Measurements from ENCODE around the gene TNNC1. TPM values are rescaled to one million over a fixed set of nuclear protein-coding genes. Genes with fewer than 3 reads are reported as not detected.
A peak's percentile ranks its signal among the peaks of the same experiment; 100 is the strongest.

Gene TNNC1
- total and polyA plus RNA-seq, 2 of the 13 experiments (the other 11 are each of a cell fraction or from before 2014, with no cell fraction given) = 11.8 to 36.4 TPM

DNA sequence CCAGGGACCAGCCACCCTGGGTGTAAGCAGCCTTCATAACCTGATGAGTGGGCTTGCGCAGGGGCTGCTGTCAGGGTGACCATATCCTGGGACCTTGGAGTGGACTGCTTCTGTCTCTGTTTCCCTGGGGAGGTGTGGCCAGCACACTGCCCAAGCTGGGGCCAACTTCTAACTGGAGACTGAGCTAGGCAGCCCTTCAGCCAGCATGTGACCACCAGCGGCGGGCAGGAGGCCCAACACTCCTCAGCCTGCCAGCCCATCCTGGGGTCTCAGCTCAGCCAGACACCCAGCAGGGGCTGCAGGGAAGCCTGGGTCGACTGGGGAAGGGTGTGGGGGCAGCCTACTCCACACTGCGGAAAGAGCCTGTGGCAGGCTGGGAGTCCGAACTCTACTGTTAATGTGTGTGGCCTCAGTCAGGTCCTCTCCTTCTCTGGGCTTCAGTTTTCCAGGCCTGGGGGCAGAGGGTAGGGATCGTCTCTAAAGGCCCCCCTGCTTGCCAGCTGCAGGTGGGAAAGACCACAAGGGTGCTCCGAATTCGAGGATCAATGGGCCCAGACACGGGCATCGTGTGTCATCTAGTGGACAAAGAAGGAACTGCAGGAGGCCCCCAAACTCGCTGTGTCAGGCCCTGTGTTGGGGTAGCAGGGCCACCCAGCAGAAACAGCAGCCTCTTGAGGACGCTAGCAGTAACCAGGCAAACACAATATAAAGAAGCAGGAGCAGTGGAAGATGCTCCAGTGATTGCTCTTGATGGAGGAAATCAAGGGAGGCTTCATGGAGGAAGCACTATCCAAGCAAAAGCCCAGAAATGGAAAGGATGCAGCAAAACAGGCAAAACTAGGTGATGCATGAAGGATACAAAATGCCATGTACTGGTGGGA, 7.0 kb downstream of the TNNC1 start (continued):
- TF ChIP-seq ZBTB7A (CRISPR knock-in tag; IDR thresholded peaks at IDR 0.05) (no peak), ETV6 (CRISPR knock-in tag; conservative IDR thresholded peaks at IDR 0.05) (no peak), ZNF646 (CRISPR knock-in tag; IDR thresholded peaks at IDR 0.05) (no peak), RAD21 (CRISPR knock-in tag; IDR thresholded peaks at IDR 0.05) (peak; percentile 96), ATF7 (IDR thresholded peaks at IDR 0.05) (no peak), ATF7 (CRISPR knock-in tag; IDR thresholded peaks at IDR 0.05) (no peak), SNRNP70 (IDR thresholded peaks at IDR 0.05; ENCODE audit: low read depth, low read length) (no peak), ZC3H13 (CRISPR knock-in tag; IDR thresholded peaks at IDR 0.05) (no peak)
- TF ChIP-seq, protein P1, sequence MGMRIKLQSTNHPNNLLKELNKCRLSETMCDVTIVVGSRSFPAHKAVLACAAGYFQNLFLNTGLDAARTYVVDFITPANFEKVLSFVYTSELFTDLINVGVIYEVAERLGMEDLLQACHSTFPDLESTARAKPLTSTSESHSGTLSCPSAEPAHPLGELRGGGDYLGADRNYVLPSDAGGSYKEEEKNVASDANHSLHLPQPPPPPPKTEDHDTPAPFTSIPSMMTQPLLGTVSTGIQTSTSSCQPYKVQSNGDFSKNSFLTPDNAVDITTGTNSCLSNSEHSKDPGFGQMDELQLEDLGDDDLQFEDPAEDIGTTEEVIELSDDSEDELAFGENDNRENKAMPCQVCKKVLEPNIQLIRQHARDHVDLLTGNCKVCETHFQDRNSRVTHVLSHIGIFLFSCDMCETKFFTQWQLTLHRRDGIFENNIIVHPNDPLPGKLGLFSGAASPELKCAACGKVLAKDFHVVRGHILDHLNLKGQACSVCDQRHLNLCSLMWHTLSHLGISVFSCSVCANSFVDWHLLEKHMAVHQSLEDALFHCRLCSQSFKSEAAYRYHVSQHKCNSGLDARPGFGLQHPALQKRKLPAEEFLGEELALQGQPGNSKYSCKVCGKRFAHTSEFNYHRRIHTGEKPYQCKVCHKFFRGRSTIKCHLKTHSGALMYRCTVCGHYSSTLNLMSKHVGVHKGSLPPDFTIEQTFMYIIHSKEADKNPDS (CRISPR knock-in tag; IDR thresholded peaks at IDR 0.05) = no peak
- TF ChIP-seq, protein P2, sequence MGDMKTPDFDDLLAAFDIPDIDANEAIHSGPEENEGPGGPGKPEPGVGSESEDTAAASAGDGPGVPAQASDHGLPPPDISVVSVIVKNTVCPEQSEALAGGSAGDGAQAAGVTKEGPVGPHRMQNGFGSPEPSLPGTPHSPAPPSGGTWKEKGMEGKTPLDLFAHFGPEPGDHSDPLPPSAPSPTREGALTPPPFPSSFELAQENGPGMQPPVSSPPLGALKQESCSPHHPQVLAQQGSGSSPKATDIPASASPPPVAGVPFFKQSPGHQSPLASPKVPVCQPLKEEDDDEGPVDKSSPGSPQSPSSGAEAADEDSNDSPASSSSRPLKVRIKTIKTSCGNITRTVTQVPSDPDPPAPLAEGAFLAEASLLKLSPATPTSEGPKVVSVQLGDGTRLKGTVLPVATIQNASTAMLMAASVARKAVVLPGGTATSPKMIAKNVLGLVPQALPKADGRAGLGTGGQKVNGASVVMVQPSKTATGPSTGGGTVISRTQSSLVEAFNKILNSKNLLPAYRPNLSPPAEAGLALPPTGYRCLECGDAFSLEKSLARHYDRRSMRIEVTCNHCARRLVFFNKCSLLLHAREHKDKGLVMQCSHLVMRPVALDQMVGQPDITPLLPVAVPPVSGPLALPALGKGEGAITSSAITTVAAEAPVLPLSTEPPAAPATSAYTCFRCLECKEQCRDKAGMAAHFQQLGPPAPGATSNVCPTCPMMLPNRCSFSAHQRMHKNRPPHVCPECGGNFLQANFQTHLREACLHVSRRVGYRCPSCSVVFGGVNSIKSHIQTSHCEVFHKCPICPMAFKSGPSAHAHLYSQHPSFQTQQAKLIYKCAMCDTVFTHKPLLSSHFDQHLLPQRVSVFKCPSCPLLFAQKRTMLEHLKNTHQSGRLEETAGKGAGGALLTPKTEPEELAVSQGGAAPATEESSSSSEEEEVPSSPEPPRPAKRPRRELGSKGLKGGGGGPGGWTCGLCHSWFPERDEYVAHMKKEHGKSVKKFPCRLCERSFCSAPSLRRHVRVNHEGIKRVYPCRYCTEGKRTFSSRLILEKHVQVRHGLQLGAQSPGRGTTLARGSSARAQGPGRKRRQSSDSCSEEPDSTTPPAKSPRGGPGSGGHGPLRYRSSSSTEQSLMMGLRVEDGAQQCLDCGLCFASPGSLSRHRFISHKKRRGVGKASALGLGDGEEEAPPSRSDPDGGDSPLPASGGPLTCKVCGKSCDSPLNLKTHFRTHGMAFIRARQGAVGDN (CRISPR knock-in tag; IDR thresholded peaks at IDR 0.05) = peak; percentile 76
- TF ChIP-seq, protein P3, sequence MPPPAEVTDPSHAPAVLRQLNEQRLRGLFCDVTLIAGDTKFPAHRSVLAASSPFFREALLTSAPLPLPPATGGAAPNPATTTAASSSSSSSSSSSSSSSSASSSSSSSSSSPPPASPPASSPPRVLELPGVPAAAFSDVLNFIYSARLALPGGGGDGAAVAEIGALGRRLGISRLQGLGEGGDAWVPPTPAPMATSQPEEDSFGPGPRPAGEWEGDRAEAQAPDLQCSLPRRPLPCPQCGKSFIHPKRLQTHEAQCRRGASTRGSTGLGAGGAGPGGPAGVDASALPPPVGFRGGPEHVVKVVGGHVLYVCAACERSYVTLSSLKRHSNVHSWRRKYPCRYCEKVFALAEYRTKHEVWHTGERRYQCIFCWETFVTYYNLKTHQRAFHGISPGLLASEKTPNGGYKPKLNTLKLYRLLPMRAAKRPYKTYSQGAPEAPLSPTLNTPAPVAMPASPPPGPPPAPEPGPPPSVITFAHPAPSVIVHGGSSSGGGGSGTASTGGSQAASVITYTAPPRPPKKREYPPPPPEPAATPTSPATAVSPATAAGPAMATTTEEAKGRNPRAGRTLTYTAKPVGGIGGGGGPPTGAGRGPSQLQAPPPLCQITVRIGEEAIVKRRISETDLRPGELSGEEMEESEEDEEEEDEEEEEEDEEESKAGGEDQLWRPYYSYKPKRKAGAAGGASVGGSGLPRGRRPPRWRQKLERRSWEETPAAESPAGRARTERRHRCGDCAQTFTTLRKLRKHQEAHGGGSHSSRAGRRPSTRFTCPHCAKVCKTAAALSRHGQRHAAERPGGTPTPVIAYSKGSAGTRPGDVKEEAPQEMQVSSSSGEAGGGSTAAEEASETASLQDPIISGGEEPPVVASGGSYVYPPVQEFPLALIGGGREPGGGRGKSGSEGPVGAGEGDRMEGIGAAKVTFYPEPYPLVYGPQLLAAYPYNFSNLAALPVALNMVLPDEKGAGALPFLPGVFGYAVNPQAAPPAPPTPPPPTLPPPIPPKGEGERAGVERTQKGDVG (CRISPR knock-in tag; IDR thresholded peaks at IDR 0.05; ENCODE audit: borderline replicate concordance) = 0 out of 2 replicates have a peak, but pooled peaks have one; percentile 23

Data from HepG2 (cell line).